Hepatocyte (in vitro differentiated cells): Measurements from ENCODE around the gene TMBIM1. TPM values are rescaled to one million over a fixed set of nuclear protein-coding genes. Genes with fewer than 3 reads are reported as not detected.

Experiments used
- DNase-seq: peaks from one replicate; pipeline ENCODE4 v3.0.0-alpha.2; 2016; ENCODE audit warnings: low spot score
- H2AFZ ChIP-seq: fragments of 200-600 bp; sonication (generic); 2 replicates; pipeline ENCODE4 v1.6.0; 2016; ENCODE audit warnings: antibody characterized with exemption, mild to moderate bottlenecking
- H3K27ac ChIP-seq: fragments of 200-600 bp; sonication (generic); 2 replicates; pipeline ENCODE4 v1.5.1; 2016; ENCODE audit warnings: mild to moderate bottlenecking
- H3K27me3 ChIP-seq: fragments of 200-600 bp; sonication (generic); 2 replicates; pipeline ENCODE4 v1.6.1; 2016
- H3K36me3 ChIP-seq: fragments of 200-600 bp; sonication (generic); replicated peaks from 2 replicates; pipeline ENCODE4 v1.5.1; 2016; ENCODE audit warnings: low read depth; ENCODE audit not compliant: insufficient read depth
- H3K4me1 ChIP-seq: fragments of 200-600 bp; sonication (generic); 2 replicates; pipeline ENCODE4 v1.5.1; 2016; ENCODE audit warnings: mild to moderate bottlenecking, moderate library complexity; ENCODE audit not compliant: insufficient read depth
- H3K4me2 ChIP-seq: fragments of 200-600 bp; sonication (generic); 2 replicates; pipeline ENCODE4 v1.6.0; 2016
- H3K4me3 ChIP-seq: fragments of 200-600 bp; sonication (generic); 2 replicates; pipeline ENCODE4 v1.5.1; 2016; ENCODE audit warnings: mild to moderate bottlenecking
- H3K79me2 ChIP-seq: fragments of 200-600 bp; sonication (generic); 2 replicates; pipeline ENCODE4 v1.6.0; 2017; ENCODE audit warnings: mild to moderate bottlenecking
- H3K9me2 ChIP-seq: fragments of 200-600 bp; sonication (generic); replicated peaks from 2 replicates; pipeline ENCODE4 v1.6.0; 2017; ENCODE audit warnings: mild to moderate bottlenecking; ENCODE audit not compliant: insufficient read depth
- H3K9me3 ChIP-seq: fragments of 200-600 bp; sonication (generic); 2 replicates; pipeline ENCODE4 v1.5.1; 2016; ENCODE audit warnings: low read depth, mild to moderate bottlenecking
- H4K20me1 ChIP-seq: fragments of 200-600 bp; sonication (generic); 2 replicates; pipeline ENCODE4 v1.6.0; 2016; ENCODE audit warnings: mild to moderate bottlenecking; ENCODE audit not compliant: insufficient read depth, poor library complexity, severe bottlenecking
- CTCF ChIP-seq: fragments of 200-600 bp; sonication (generic); IDR thresholded peaks from 2 replicates; pipeline ENCODE4 v1.5.1; 2016; ENCODE audit warnings: antibody characterized with exemption, mild to moderate bottlenecking; ENCODE audit not compliant: poor library complexity
- EZH2 ChIP-seq: fragments of 200-600 bp; sonication (generic); IDR thresholded peaks from 2 replicates; pipeline ENCODE4 v1.6.1; 2016; ENCODE audit warnings: antibody characterized with exemption, mild to moderate bottlenecking, borderline replicate concordance
- EZH2phosphoT487 ChIP-seq: fragments of 200-600 bp; sonication (generic); IDR thresholded peaks from one replicate; pipeline ENCODE4 v1.6.1; 2018; ENCODE audit warnings: antibody characterized with exemption, mild to moderate bottlenecking, low read depth, moderate library complexity; ENCODE audit not compliant: unreplicated experiment, severe bottlenecking
- WGBS: methylation state at CpG from one replicate; pipeline ENCODE4 v1.1.6; 2016; ENCODE audit warnings: low lambda C conversion rate; ENCODE audit errors: missing lambda C conversion rate; 5-methylcytosine and 5-hydroxymethylcytosine counted together
- polyA plus RNA-seq: library from polyadenylated mRNA; unstranded; fragments of >200 nt; fragmentation: Nextera tagmentation; extraction: Ambion mirVana; gene quantifications from 2 replicates; pipeline ENCODE4 v1.2.1, GENCODE V29; 2016
- total RNA-seq: library from RNA; depleted of rRNA; stranded (reverse); fragments of >200 nt; gene quantifications from 2 replicates; pipeline ENCODE4 v1.2.3, GENCODE V29; 2014

Gene TMBIM1
- total and polyA plus RNA-seq, 2 experiments from 2014 or later: 224 to 302 TPM

GRCh38 chr2:218320704-218321336, 28.5 kb upstream of the TMBIM1 start:
- DNase-seq: no peak
- Histone ChIP-seq H3K9me3 (no peaks in the 10 kb centered on the region), H3K27ac (no peak overlapping the region), H3K4me1 (peaks cover 25% of the 10 kb centered on the region), H2AFZ (no peak overlapping the region), H3K9me2 (no peaks in the 10 kb centered on the region), H3K27me3 (no peaks in the 10 kb centered on the region), H3K4me3 (no peak overlapping the region), H3K79me2 (peaks cover 10% of the 10 kb centered on the region), H4K20me1 (no peaks in the 10 kb centered on the region), H3K36me3 (no peaks in the 10 kb centered on the region), H3K4me2 (no peak overlapping the region)
- TF ChIP-seq EZH2phosphoT487 (no peak), CTCF (no peak), EZH2 (no peak)
- WGBS: 93% methylated on average over 3 of the region's 3 CpGs

DNA sequence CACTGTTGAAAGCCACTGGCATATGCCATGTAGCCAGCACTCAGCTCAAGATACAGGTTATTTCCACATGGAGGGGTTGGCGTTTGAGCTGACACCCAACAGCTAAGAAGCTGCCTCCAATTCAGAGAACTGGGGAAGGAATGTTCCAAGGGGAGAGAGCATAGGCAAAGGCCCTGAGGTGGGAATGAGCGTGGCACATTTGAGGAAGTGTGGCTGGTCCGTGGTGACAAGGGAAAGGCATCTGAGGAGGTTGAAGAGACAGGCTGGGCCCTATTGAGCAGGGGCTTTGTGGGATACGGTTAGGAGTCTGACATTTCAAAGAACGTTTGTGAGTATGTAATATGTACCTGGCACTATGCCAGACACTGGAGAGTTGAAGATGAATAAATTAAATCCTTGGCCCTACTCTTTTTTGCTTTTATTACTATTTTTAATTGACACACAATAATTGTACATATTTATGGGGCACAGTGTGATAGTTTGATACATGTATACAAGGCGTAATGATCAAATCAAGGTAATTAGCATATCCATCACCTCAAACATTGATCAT, 27.6 kb upstream of the TMBIM1 start:
- Histone ChIP-seq H3K4me1 (peaks cover 18% of the 10 kb centered on the region), H3K79me2 (peaks cover 4% of the 10 kb centered on the region), H4K20me1 (no peaks in the 10 kb centered on the region), H3K27me3 (no peaks in the 10 kb centered on the region), H3K27ac (no peak overlapping the region), H3K9me2 (no peaks in the 10 kb centered on the region), H3K4me2 (no peak overlapping the region), H3K9me3 (no peaks in the 10 kb centered on the region), H3K36me3 (no peaks in the 10 kb centered on the region), H3K4me3 (no peak overlapping the region), H2AFZ (no peak overlapping the region)
- 78% methylated on average over 6 of the region's 6 CpGs for WGBS
- DNase-seq: no peak
- TF ChIP-seq CTCF (no peak), EZH2phosphoT487 (no peak), EZH2 (no peak)

GRCh38 chr2:218318241-218318640, 25.9 kb upstream of the TMBIM1 start:
- Histone ChIP-seq H3K36me3 (no peaks in the 10 kb centered on the region), H3K27me3 (no peaks in the 10 kb centered on the region), H3K4me1 (peaks cover 18% of the 10 kb centered on the region), H3K4me2 (no peak overlapping the region), H3K9me3 (no peaks in the 10 kb centered on the region), H3K79me2 (no peaks in the 10 kb centered on the region), H3K4me3 (no peak overlapping the region), H3K27ac (no peak overlapping the region), H3K9me2 (no peaks in the 10 kb centered on the region), H2AFZ (no peak overlapping the region), H4K20me1 (no peaks in the 10 kb centered on the region)
- no peak for TF ChIP-seq EZH2phosphoT487
- no peak for TF ChIP-seq EZH2
- TF ChIP-seq CTCF: no peak
- DNase-seq: no peak
- WGBS: 96% methylated on average over 7 of the region's 7 CpGs
